GM21447 (cell line): ENCODE data around the gene GTF2H1.

Experiments used
- ATAC-seq: cut with Tn5 transposase; IDR thresholded peaks from one replicate; pipeline ENCODE4 v1.9.1; 2021; ENCODE audit not compliant: unreplicated experiment

Gene GTF2H1

GRCh38 chr11:18321969-18322711 is at the start of gene GTF2H1, which contains the start of gene HPS5:
TSS of gene GTF2H1 (plus strand) at chr11:18322567. CDS start at chr11:18333075, 10,508 bp downstream.
TSS of gene HPS5 (minus strand) at chr11:18322140. CDS start at chr11:18317858, 4,282 bp downstream.
- peak; percentile 86 for ATAC-seq

DNA sequence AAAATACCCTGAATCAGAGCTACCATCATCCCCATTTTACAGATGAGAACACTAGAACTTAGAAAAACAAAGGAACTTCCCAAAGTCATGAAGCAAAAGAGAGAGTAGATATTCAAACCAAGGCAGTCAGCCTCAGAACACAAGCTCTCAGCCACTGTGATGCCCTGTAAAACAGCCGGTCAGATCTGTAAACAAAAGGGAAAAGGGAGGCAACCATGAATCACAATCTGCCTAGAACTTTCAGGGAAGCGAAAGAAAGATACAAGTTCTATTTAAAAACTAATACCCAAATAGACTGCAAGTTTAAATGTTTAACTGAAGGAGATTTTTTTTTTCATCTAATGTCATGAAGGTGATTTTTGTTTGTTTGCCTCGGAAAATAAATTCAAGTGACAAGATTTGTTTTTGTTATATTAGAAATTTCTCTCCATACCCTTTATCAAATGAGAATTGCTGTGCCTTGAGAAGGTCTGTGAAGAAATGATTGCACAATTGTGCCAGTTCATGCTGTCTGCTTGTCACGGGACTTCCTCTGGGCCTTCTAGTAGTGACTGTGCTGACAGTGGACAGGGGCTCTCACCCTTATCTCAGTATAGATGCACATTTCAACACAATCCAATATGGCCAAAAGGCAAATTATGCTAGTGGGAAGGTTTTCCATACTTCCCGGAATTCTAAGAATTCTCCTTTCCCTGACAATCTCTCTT is 44.6 kb upstream of the GTF2H1 start:
- ATAC-seq: no peak

DNA sequence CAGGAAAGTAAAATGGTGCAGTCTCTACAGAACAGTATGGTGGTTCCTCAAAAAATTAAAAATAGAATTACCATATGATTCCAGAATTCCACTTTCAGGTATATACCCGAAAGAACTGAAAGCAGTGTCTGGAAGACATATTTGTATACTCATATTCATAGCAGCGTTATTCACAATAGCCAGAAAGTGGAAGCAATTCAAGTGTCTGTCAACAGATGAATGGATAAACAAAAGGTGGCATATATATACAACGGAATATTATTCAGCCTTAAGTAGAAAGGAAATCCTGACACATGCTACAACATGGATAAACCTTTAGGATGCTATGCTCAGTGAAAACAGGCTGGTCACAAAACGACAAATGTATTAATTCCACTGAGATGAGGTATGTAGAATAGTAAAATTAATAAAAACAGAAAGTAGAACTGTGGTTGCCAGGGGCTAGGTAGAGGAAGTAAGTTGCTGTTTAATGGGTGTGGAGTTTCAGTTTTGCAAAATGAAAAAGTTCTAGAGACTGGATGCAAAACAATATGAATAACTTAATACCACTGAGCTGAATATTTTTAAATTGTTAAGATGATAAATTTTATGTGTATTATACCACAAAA is 41.8 kb upstream of the GTF2H1 start:
- peak; percentile 96 for ATAC-seq

- no peak for ATAC-seq
These were observed 39.7 kb upstream of the GTF2H1 start for GRCh38 chr11:18282626-18283025.

DNA sequence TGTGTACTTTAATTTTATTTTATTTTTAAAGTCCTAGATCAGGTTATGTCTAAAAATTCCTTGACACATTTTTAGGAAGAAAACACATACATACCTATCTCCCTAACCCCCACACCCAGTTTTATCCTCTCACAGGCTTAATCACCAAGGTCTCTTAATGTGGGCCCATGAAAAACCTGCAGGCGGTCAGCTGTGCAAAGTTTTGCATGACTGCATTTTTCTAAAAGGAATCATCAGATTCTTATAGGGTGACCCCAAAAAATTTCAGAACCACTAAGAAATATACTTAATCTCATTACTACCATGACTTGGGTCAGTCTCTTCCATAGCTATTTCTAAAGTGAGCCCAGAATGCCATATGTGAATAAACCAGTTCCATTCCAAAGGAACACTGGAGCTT is 36.5 kb upstream of the GTF2H1 start:
- ATAC-seq: no peak

- no peak for ATAC-seq
These were observed 33.5 kb upstream of the GTF2H1 start for GRCh38 chr11:18288911-18289310.

- no peak for ATAC-seq
These were observed 27.5 kb upstream of the GTF2H1 start for GRCh38 chr11:18294862-18295261.

DNA sequence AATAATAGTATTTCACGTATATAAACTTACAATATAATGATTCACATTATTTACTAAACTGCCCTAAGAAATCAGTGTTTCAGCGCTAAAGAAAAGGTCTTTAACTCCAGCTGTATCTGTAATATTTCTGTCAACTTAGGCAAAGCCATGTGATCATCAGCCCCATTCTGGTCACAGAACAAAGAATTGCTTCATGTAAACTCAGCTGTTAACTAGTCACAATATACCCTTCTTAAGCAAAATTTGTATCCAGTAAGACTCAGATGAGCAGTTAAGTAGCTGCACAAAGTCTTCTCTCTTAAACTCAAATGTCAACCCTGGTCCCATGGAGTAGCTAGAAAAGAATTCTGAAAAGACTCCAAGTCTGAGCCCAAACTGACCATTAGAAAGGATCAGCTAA is 27.1 kb upstream of the GTF2H1 start:
- ATAC-seq: no peak

GRCh38 chr11:18299721-18300120 is 22.6 kb upstream of the GTF2H1 start:
- no peak for ATAC-seq

DNA sequence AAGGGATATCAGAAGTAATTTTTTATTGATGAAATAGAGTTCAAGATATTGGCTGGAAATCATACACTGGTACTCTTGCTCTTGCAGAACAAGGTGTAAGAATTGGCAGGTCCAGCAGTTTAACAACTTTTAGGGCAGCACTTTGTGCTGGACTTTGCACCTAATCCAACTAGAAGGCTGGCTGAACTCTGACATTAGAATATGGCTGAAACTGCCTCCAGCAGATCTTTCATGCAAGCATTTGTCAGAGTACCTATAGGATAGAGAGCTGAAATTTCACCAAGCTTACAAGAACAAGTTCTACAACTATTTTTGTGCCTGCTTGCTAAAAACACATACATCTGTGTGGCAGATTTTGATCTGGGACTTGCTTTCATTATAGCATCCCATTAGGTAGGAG is 17.6 kb upstream of the GTF2H1 start:
- no peak for ATAC-seq

GRCh38 chr11:18307461-18308139 is 14.8 kb upstream of the GTF2H1 start:
- no peak for ATAC-seq

DNA sequence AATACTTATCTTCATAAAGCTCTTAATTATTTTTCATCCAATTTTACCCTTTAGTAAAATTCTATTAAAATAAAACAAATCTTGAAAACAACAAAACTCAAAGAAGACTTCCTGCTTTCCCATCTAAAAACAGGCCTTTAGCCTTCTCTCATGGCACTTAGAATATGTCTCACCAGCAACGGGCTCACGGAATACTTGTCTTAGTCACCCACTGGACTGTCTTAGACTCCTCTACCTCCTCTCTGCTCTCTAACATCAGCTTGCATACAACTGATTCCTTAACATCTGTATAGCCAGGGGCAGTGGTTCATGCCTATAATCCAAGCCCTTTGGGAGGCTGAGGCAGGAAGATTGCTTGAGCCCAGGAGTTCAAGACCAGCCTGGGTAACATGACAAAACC is 14.1 kb upstream of the GTF2H1 start:
- ATAC-seq: no peak

DNA sequence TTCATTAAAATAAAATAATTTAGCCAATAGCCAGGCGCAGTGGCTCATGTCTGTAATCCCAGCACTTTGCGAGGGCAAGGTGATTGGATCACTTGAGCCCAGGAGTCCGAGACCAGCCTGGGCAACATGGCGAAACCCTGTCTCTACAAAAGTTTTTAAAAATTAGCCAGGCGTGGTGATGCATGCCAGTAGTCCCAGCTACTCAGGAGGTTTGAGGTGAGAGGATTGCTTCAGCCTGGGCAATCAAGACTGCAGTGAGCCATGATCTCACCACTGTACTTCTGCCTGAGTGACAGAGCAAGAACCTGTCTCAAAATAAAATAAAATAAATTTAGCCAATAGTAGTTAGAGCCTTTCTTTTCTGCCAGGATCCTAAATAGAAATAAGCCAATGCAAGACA is 12.7 kb upstream of the GTF2H1 start:
- ATAC-seq: no peak

GRCh38 chr11:18310800-18311340 is 11.5 kb upstream of the GTF2H1 start:
- no peak for ATAC-seq

DNA sequence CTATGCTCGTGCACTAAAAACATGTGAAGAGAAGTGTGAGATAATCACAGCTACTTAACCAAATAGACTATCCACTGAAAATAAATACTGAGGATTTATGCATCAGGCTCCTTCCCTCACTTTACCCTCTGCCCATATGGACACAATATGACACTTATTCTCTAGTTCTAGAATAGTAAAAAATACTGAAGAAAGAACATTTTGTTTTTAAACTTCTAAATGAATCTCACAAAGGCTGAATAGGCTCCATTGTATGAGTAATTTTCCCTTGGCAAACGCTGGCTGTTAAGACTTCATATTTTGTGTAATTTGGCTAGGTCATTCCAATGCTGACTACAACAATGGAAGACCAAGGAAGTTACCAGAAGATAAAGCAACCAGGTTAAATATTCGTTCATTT is 10.4 kb upstream of the GTF2H1 start:
- no peak for ATAC-seq

DNA sequence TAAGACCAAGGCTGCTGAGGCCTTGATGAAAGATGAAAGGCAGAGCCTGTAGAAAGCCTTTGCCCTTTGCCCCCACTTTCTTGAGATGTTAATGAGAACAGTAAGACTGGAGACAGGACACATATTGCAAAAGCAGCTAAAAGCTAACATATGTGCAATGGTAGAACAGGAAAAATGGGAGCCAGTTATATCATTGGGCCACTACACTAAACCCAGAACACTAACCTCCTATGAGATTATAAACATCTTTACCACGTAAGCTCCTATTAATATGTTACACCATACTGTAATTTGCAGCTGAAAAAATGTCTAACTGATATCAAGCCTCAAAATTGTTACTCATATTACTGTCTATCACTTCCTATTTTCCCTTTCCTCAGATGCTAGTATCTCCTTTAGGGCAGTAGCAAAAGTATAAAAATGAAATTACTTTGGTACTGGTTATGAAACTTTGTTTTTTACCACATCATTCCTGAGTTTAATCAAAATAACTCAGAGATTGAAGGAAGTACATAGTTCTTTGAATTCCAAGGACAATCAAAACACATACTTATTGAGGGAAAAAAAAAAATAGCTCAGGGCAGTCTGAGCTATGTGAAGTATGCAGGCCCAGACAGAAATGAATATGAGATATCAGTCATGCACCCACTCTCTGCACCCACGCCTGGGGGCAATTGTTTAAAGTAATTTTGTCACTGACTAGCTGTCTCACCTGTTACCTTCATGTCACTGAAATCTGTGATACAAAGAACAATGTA is 9.5 kb upstream of the GTF2H1 start:
- ATAC-seq: no peak

- ATAC-seq: no peak
These were observed 8.2 kb upstream of the GTF2H1 start for GRCh38 chr11:18313965-18314763.

DNA sequence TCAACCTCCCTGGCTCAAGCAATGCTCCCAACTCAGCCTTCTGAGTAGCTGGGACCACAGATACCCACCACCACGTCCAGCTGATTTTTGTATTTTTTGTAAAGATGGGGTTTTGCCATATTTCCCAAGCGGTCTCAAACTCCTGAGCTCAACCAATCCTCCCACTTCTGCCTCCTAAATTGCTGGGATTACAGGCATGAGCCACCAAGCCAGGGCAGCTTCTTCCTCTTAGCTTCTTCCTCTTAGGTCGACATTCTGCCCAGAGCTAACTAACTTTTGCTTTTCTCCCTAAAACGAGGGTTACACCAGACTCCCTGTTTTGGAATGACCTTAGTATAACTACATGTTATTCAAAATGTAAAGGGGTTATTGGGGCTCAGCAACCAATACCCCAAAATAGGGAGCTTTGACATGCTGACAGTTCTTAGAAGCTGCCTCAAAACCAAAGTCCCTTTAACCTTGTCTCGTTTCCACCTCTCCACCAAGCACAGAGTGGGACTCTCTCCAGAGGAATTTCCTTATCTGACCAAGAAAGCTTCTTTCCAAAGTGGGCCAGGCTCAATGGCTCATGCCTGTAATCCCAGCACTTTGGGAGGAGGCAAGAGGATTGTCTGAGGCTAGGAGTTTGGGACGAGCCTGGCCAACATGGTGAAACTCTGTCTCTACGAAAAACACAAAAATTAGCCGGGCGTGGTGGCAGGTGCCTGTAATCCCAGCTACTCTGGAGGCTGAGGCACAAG is 7.4 kb upstream of the GTF2H1 start:
- no peak for ATAC-seq

DNA sequence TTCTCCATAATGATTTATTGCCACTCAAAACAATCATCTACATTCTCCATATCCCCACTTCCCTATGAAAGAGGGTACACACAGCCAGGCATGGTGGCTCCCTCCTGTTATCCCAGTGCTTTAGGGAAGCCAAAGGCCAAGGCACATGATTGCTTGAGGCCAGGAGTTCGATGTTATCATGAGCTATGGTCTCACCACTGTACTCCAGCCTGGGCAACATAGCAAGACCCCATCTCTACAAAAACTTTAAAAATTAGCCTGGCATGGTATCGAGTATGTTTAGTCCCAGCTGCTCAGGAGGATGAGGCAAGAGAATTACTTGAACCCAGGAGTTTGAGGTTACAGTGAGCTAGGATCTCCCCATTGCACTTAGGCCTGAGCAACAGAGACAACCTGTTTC is 6.5 kb upstream of the GTF2H1 start:
- no peak for ATAC-seq
